ENCODE measurements around the gene PERCC1. TPM values are rescaled to one million over a fixed set of nuclear protein-coding genes. Genes with fewer than 3 reads are reported as not detected.

The PERCC1 gene
- total and polyA plus RNA-seq, 2 of the 4 experiments (the other 2 are of a cell fraction) = not detected

DNA sequence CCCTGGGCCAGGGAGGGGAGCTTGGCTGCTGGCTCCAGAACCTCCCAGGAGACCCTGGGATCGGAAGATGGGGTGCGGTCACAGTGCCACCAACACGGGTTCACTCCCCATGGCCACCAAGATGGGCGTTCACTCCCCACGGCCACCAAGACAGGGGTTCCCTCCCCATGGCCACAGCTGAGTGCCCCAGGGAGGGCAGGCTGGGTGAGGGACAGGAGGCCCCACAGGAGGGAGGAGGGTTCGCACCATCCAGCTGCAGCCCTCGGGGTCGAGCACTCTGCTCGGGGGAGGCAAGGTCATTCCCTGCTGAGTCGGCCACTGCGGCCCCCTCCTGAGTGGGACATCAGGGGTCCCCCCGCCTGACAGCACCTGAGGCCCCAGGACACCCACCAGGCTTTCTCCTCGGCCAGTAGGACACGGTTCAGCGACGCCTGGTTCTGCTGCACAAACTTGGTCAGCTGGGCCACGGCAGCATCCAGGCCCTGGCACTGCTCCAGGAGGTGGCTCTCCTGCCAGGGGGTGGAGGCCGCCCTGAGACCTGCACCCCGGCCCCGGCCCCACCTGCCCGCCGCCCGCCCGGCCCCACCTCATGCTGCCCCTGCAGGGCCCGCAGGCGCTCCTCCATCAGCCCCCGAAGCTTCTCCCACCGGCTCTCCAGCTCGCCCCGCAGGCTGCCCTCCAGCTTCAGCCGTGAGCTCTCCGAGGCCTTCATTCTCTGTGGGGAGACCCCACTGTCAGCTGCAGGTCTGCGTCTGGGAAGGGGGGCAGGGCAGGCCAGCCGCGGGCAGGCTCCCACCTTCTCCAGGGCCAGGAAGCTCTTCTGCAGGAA lies 7.6 kb downstream of the PERCC1 start:
- 77% methylated on average over 8 of the region's 35 CpGs; no CpG with 5 or more reads in 1 of the 2 experiments for WGBS, 2 experiments (ENCODE audit: extremely low coverage in 2 of 2, insufficient read length in 1 of 2)
- no peak overlapping the region for H4K5ac ChIP-seq (ENCODE audit: low read depth, low read length)

More for the DNA sequence above, 7.6 kb downstream of the PERCC1 start:
- H3K4me3 ChIP-seq (ENCODE audit: insufficient read depth, low read depth, low read length) = no peak overlapping the region
- no peaks in the 10 kb centered on the region for H4K20me1 ChIP-seq (ENCODE audit: insufficient read depth, low read length)
- H3K36me3 ChIP-seq (ENCODE audit: control insufficient read depth, insufficient read depth, low read length) = no peaks in the 10 kb centered on the region
- TF ChIP-seq FOS (IDR thresholded peaks at IDR 0.05; ENCODE audit: low read depth, low read length) (no peak), NFE2L2 (IDR thresholded peaks at IDR 0.05; ENCODE audit: low read depth, low read length) (no peak), MAZ (IDR thresholded peaks at IDR 0.05; ENCODE audit: borderline replicate concordance, low read depth, low read length) (no peak), MXI1 (IDR thresholded peaks at IDR 0.05; ENCODE audit: borderline replicate concordance, low read depth, low read length) (no peak), CHD1 (IDR thresholded peaks at IDR 0.05; ENCODE audit: low read depth, low read length) (no peak), BHLHE40 (IDR thresholded peaks at IDR 0.05; ENCODE audit: low read depth, low read length) (no peak), RCOR1 (IDR thresholded peaks at IDR 0.05; ENCODE audit: insufficient replicate concordance, low read length) (no peak), SMC3 (IDR thresholded peaks at IDR 0.05; ENCODE audit: low read depth, low read length) (no peak), RAD21 (IDR thresholded peaks at IDR 0.05; ENCODE audit: low read length) (no peak), RFX5 (IDR thresholded peaks at IDR 0.05; ENCODE audit: low read depth, low read length) (no peak), MAFK (IDR thresholded peaks at IDR 0.05; ENCODE audit: low read depth, low read length) (no peak), CTCF (conservative IDR thresholded peaks at IDR 0.05; ENCODE audit: low read depth, low read length) (no peak), CEBPB (IDR thresholded peaks at IDR 0.05; ENCODE audit: low read depth, low read length) (no peak), POLR2A (IDR thresholded peaks at IDR 0.05; ENCODE audit: low read depth, low read length) (no peak)
- TF ChIP-seq, protein P1, sequence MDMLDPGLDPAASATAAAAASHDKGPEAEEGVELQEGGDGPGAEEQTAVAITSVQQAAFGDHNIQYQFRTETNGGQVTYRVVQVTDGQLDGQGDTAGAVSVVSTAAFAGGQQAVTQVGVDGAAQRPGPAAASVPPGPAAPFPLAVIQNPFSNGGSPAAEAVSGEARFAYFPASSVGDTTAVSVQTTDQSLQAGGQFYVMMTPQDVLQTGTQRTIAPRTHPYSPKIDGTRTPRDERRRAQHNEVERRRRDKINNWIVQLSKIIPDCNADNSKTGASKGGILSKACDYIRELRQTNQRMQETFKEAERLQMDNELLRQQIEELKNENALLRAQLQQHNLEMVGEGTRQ (IDR thresholded peaks at IDR 0.05; ENCODE audit: low read depth, low read length) = no peak
- TF ChIP-seq, protein P2, sequence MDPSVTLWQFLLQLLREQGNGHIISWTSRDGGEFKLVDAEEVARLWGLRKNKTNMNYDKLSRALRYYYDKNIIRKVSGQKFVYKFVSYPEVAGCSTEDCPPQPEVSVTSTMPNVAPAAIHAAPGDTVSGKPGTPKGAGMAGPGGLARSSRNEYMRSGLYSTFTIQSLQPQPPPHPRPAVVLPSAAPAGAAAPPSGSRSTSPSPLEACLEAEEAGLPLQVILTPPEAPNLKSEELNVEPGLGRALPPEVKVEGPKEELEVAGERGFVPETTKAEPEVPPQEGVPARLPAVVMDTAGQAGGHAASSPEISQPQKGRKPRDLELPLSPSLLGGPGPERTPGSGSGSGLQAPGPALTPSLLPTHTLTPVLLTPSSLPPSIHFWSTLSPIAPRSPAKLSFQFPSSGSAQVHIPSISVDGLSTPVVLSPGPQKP (IDR thresholded peaks at IDR 0.05; ENCODE audit: borderline replicate concordance, low read depth, low read length) = no peak
- ChIA-PET POLR2A (ENCODE audit: unreplicated experiment) (no interaction called here), CTCF (no interaction called here)
- no peak overlapping the region for H3K9ac ChIP-seq (ENCODE audit: low read depth, low read length)
- H3K79me1 ChIP-seq (ENCODE audit: low read depth in 1 of 2, low read length in 2 of 2) = no peaks in the 10 kb centered on the region
- no peak overlapping the region for H3K27ac ChIP-seq (ENCODE audit: insufficient read depth, low read length)
- H3K9me3 ChIP-seq (ENCODE audit: control insufficient read depth, insufficient read depth, low read length) = no peaks in the 10 kb centered on the region
- no peak overlapping the region for H3K14ac ChIP-seq (replicated peaks; ENCODE audit: low read depth, low read length)
- in situ Hi-C loops (cut with MboI; ENCODE audit: low sequenced_read_pairs) = no loop called here
- H4K8ac ChIP-seq (ENCODE audit: low read depth in 2 of 2, low read length in 2 of 2) = no peak overlapping the region
- H3K56ac ChIP-seq (ENCODE audit: extremely low read depth, insufficient read depth, low read length) = no peak overlapping the region
- DNase-seq (no peak), ATAC-seq (ENCODE audit: low read depth) (no peak)
- intact Hi-C loops (cut with micrococcal nuclease) = no loop called here
- H3K4me2 ChIP-seq (ENCODE audit: low read depth, low read length) = no peak overlapping the region
- H2AFZ ChIP-seq (replicated peaks; ENCODE audit: low read length, poor library complexity) = no peak overlapping the region
- no peak overlapping the region for H4K91ac ChIP-seq (ENCODE audit: insufficient read depth, low read depth, low read length)
- no peak overlapping the region for H3K18ac ChIP-seq (ENCODE audit: low read depth, low read length)
- H3K4ac ChIP-seq (ENCODE audit: low read depth, low read length) = no peak overlapping the region
- no peak overlapping the region for H2BK5ac ChIP-seq (ENCODE audit: low read depth, low read length, poor library complexity, severe bottlenecking)
- no peak overlapping the region for H2BK120ac ChIP-seq (ENCODE audit: low read depth, low read length)
- no TSS peak for BruUV-seq (replicated peaks)
- no peaks in the 10 kb centered on the region for H3K4me1 ChIP-seq (ENCODE audit: control insufficient read depth, insufficient read depth, low read length)
- dilution Hi-C loops (cut with HindIII; ENCODE audit: low sequenced_read_pairs, unreplicated experiment) = no loop called here
- no peak overlapping the region for H2BK20ac ChIP-seq (ENCODE audit: low read depth, low read length)
- no peaks in the 10 kb centered on the region for H3K9me1 ChIP-seq (ENCODE audit: insufficient read depth, low read length)
- no peak overlapping the region for H3K23ac ChIP-seq (ENCODE audit: low read depth, low read length)
- H3K27me3 ChIP-seq (ENCODE audit: control insufficient read depth, insufficient read depth, low read length) = peaks cover 2% of the 10 kb centered on the region; the same call in 1 of the 2 replicates
- no peak overlapping the region for H2AK9ac ChIP-seq (replicated peaks; ENCODE audit: low read depth, low read length, poor library complexity)
- H2BK15ac ChIP-seq (ENCODE audit: low read depth, low read length) = no peak overlapping the region
- H2AK5ac ChIP-seq (ENCODE audit: low read depth, low read length) = no peak overlapping the region

All from IMR-90 (cell line).